WTC11 (cell line): ENCODE results near the gene KRT37. TPM values are rescaled to one million over a fixed set of nuclear protein-coding genes. Genes with fewer than 3 reads are reported as not detected.

Source experiments
- ATAC-seq: fragments of 200-7000 bp; cut with Tn5 transposase; 2 replicates; pipeline ENCODE4 v1.10.0; 2021; ENCODE audit warnings: mild to moderate bottlenecking, moderate library complexity
- CTCF ChIA-PET: fragments of 300-600 bp; sonication (Branson Sonifier 250); formaldehyde crosslinking; loops from one replicate; lab custom pipeline; 2021; ENCODE audit warnings: antibody characterized with exemption; lab: Charles Lee
- POLR2A ChIA-PET: fragments of 350-600 bp; sonication (Branson Sonifier 250); formaldehyde crosslinking; loops from one replicate; lab custom pipeline; 2021; ENCODE audit warnings: antibody characterized with exemption; lab: Charles Lee
- DNase-seq: peaks from one replicate; pipeline ENCODE4 v3.0.0; 2021; ENCODE audit warnings: low spot score
- H3K27ac Mint-ChIP-seq: 2 replicates; pipeline ENCODE4 v1.8.0; 2021; ENCODE audit warnings: mixed read lengths
- H3K27me3 Mint-ChIP-seq: 2 replicates; pipeline ENCODE4 v1.8.0; 2021; ENCODE audit warnings: low read depth, mild to moderate bottlenecking, moderate library complexity, mixed read lengths
- H3K36me3 Mint-ChIP-seq: 2 replicates; pipeline ENCODE4 v1.8.0; 2021; ENCODE audit warnings: mixed read lengths
- H3K4me1 Mint-ChIP-seq: 2 replicates; pipeline ENCODE4 v1.8.0; 2022; ENCODE audit warnings: mixed read lengths
- H3K4me3 Mint-ChIP-seq: 2 replicates; pipeline ENCODE4 v1.8.0; 2021; ENCODE audit warnings: mild to moderate bottlenecking, moderate library complexity, mixed read lengths
- H3K9me3 Mint-ChIP-seq: 2 replicates; pipeline ENCODE4 v1.8.0; 2021; ENCODE audit warnings: mixed read lengths
- AFF4 ChIP-seq: sonication (generic); formaldehyde crosslinking; IDR thresholded peaks from 2 replicates; pipeline ENCODE4 v1.8.1; 2023; ENCODE audit warnings: mild to moderate bottlenecking, missing genetic modification reagents, borderline replicate concordance
- ARID4B ChIP-seq: sonication (generic); formaldehyde crosslinking; IDR thresholded peaks from 2 replicates; pipeline ENCODE4 v1.8.0; 2023; ENCODE audit warnings: missing genetic modification reagents, mild to moderate bottlenecking, borderline replicate concordance
- ATF2 ChIP-seq: sonication (generic); formaldehyde crosslinking; IDR thresholded peaks from 2 replicates; pipeline ENCODE4 v1.8.1; 2022; ENCODE audit warnings: low read depth, missing genetic modification reagents, borderline replicate concordance
- ATF3 ChIP-seq: sonication (generic); formaldehyde crosslinking; conservative IDR thresholded peaks from 2 replicates; pipeline ENCODE4 v1.8.1; 2022; ENCODE audit warnings: mild to moderate bottlenecking, missing genetic modification reagents
- CREB1 ChIP-seq: sonication (generic); formaldehyde crosslinking; IDR thresholded peaks from 2 replicates; pipeline ENCODE4 v1.8.0; 2023; ENCODE audit warnings: mild to moderate bottlenecking, missing genetic modification reagents
- CREM ChIP-seq: sonication (generic); formaldehyde crosslinking; IDR thresholded peaks from 2 replicates; pipeline ENCODE4 v1.8.1; 2022; ENCODE audit warnings: mild to moderate bottlenecking, missing genetic modification reagents, moderate library complexity
- E2F4 ChIP-seq: sonication (generic); formaldehyde crosslinking; IDR thresholded peaks from 2 replicates; pipeline ENCODE4 v1.8.1; 2022; ENCODE audit warnings: low read depth, mild to moderate bottlenecking, moderate library complexity, missing genetic modification reagents, borderline replicate concordance
- IRF1 ChIP-seq: sonication (generic); formaldehyde crosslinking; IDR thresholded peaks from 2 replicates; pipeline ENCODE4 v1.8.0; 2023; ENCODE audit warnings: missing genetic modification reagents
- RORB ChIP-seq: fragments of 250-450 bp; sonication (Bioruptor Pico); IDR thresholded peaks from 2 replicates; pipeline ENCODE4 v1.9.0; 2021; ENCODE audit warnings: mild to moderate bottlenecking
- TEAD4 ChIP-seq: sonication (generic); formaldehyde crosslinking; IDR thresholded peaks from 2 replicates; pipeline ENCODE4 v1.8.0; 2022; ENCODE audit warnings: mild to moderate bottlenecking, missing genetic modification reagents
- ZMAT4 ChIP-seq: fragments of 250-450 bp; sonication (Bioruptor Pico); IDR thresholded peaks from 2 replicates; pipeline ENCODE4 v1.9.0; 2021; ENCODE audit warnings: mild to moderate bottlenecking
- ZNF219 ChIP-seq: sonication (generic); formaldehyde crosslinking; IDR thresholded peaks from 2 replicates; pipeline ENCODE4 v1.8.0; 2023; ENCODE audit warnings: missing genetic modification reagents, mild to moderate bottlenecking, borderline replicate concordance
- ZNF232 ChIP-seq: sonication (generic); formaldehyde crosslinking; IDR thresholded peaks from 2 replicates; pipeline ENCODE4 v1.8.0; 2022; ENCODE audit warnings: mild to moderate bottlenecking, missing genetic modification reagents
- ZNF281 ChIP-seq: sonication (generic); formaldehyde crosslinking; IDR thresholded peaks from 2 replicates; pipeline ENCODE4 v1.8.0; 2023; ENCODE audit warnings: mild to moderate bottlenecking, missing genetic modification reagents
- ZNF671 ChIP-seq: fragments of 250-450 bp; sonication (Bioruptor Pico); IDR thresholded peaks from 2 replicates; pipeline ENCODE4 v1.8.0; 2021; ENCODE audit warnings: mild to moderate bottlenecking
- total RNA-seq: library from RNA; stranded (reverse); gene quantifications from 3 replicates; pipeline ENCODE4 v1.2.3, GENCODE V29; 2021

The KRT37 gene
- total RNA-seq, 1 experiment from 2014 or later: not detected

- TF ChIP-seq E2F4: no peak
These were observed 2.8 kb downstream of the KRT37 start (continued) for GRCh38 chr17:41421617-41422016.

- Mint-ChIP-seq H3K36me3 (no peaks in the 10 kb centered on the region), H3K27me3 (no peaks in the 10 kb centered on the region; the same call in 1 of the 2 replicates), H3K4me3 (no peak overlapping the region), H3K27ac (no peak overlapping the region), H3K9me3 (no peaks in the 10 kb centered on the region), H3K4me1 (peaks cover 4% of the 10 kb centered on the region)
- no peak for ATAC-seq
- TF ChIP-seq CREB1 (CRISPR knock-in tag) (no peak), TEAD4 (CRISPR knock-in tag) (no peak), ZMAT4 (CRISPR knock-in tag) (no peak), ATF3 (CRISPR knock-in tag) (no peak), ZNF232 (no peak), ZNF281 (CRISPR knock-in tag) (no peak), ZNF219 (no peak)
- POLR2A ChIA-PET: no interaction called here
- no peak for DNase-seq
- CTCF ChIA-PET: no interaction called here
These were observed 3.3 kb downstream of the KRT37 start for GRCh38 chr17:41421116-41421515.

- no peak overlapping the region for H3K4me3 Mint-ChIP-seq
- ATAC-seq (no peak), DNase-seq (no peak)
- H3K36me3 Mint-ChIP-seq: no peaks in the 10 kb centered on the region
- no peaks in the 10 kb centered on the region for H3K9me3 Mint-ChIP-seq
- ChIA-PET CTCF (interaction anchor here (1.0 kb wide), 1 partner anchor 67 kb away, joined by 3 read pairs; no protein-coding TSS in a partner anchor), POLR2A (no interaction called here)
- H3K27me3 Mint-ChIP-seq: no peaks in the 10 kb centered on the region; the same call in 1 of the 2 replicates
- H3K4me1 Mint-ChIP-seq: peaks cover 4% of the 10 kb centered on the region
- H3K27ac Mint-ChIP-seq: no peak overlapping the region
- no peak for TF ChIP-seq E2F4
- no peak for TF ChIP-seq AFF4 (CRISPR knock-in tag)
- no peak for TF ChIP-seq ATF2
- no peak for TF ChIP-seq IRF1 (CRISPR knock-in tag)
- no peak for TF ChIP-seq RORB (CRISPR knock-in tag)
- no peak for TF ChIP-seq CREM (CRISPR knock-in tag)
- TF ChIP-seq ZNF671 (CRISPR knock-in tag): no peak
- TF ChIP-seq ARID4B (CRISPR knock-in tag): no peak
These were observed 4.3 kb downstream of the KRT37 start for GRCh38 chr17:41420134-41420533.
